Spinal cord (tissue), 10 donors: Measurements from ENCODE around the gene AEN. TPM values are rescaled to one million over a fixed set of nuclear protein-coding genes. Genes with fewer than 3 reads are reported as not detected.
"Not testable (repeated sequence)": the region's sequence is repeated elsewhere in the genome, so short reads cannot be mapped to it uniquely, and the experiment has no call there.

Experiments
- DNase-seq, 6 donors: peaks; one replicate each; pipeline versions ENCODE4 v3.0.0 to v3.0.0-alpha.2; 2013 to 2015; ENCODE audit warnings: low spot score in 6 of 6, low read depth in 4 of 6
- H3K27ac ChIP-seq: one replicate; pipeline ENCODE4 v1.5.1; 2013; ENCODE audit warnings: low read depth, low read length, control low read depth
- H3K27me3 ChIP-seq: one replicate; pipeline ENCODE4 v1.6.1; 2013; ENCODE audit warnings: low read length; ENCODE audit not compliant: control insufficient read depth, insufficient read depth
- H3K36me3 ChIP-seq: one replicate; pipeline ENCODE4 v1.6.1; 2013; ENCODE audit warnings: low read length; ENCODE audit not compliant: control insufficient read depth, insufficient read depth
- H3K4me1 ChIP-seq: one replicate; pipeline ENCODE4 v1.6.1; 2013; ENCODE audit warnings: low read length; ENCODE audit not compliant: control insufficient read depth, insufficient read depth
- H3K4me3 ChIP-seq: one replicate; pipeline ENCODE4 v1.5.1; 2013; ENCODE audit warnings: low read depth, low read length, control low read depth
- H3K9me3 ChIP-seq: one replicate; pipeline ENCODE4 v1.6.1; 2013; ENCODE audit warnings: low read length; ENCODE audit not compliant: control insufficient read depth, insufficient read depth
- WGBS: methylation state at CpG from one replicate; pipeline ENCODE4 v1.1.5; 2013; ENCODE audit warnings: missing lambda C conversion rate; ENCODE audit not compliant: insufficient coverage; 5-methylcytosine and 5-hydroxymethylcytosine counted together
- polyA plus RNA-seq, 2 donors: library from polyadenylated mRNA; unstranded; fragments of 120-200 nt; gene quantifications; one replicate each; pipeline ENCODE4 v1.2.1, GENCODE V29; 2013; ENCODE audit not compliant: insufficient read length in 2 of 2
- total RNA-seq, 2 donors: library from RNA; depleted of rRNA in 1 of 2; stranded (reverse); fragments of 120-200 nt in 1 of 2; fragments of >200 nt in 1 of 2; gene quantifications; one replicate each; pipeline versions ENCODE4 v1.2.3 to v1.2.4, GENCODE V29; 2013 to 2014
- donor health status: healthy.

The AEN gene
- total and polyA plus RNA-seq, 4 donors = 7.0 to 10.1 (median 7.8) TPM

DNA sequence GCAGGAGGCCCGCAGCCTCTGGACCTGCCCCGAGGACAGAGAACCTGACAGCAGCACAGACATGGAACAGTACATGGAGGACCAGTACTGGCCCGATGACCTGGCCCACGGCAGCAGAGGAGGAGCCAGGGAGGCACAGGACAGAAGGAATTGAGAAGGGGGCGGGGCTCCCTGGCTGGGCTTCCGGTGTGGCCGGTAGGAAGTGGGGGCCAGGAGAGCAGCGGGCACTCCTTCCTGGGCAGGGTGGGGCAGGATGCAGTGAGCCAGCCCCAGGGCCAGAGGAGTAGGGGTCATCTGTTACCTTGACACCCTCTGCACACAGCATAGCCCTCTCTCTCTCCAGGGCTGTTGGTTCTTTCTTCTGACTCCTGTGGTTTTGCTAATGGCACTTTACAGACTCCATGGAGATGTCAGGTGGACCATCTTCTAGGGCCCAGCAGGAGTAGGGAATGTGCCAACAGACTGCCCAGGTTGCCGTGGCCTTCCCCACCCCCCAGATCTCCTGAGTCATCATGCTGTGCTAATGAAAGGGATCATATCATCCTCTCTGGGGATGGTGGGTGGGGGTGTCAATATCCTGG lies 9.1 kb downstream of the AEN start:
- H3K4me3 ChIP-seq = no peak overlapping the region
- H3K9me3 ChIP-seq = no peaks in the 10 kb centered on the region
- peaks cover 47% of the 10 kb centered on the region for H3K36me3 ChIP-seq
- H3K4me1 ChIP-seq = no peaks in the 10 kb centered on the region
- no peak for DNase-seq
- 77% methylated on average over 8 of the region's 9 CpGs for WGBS
- no peak overlapping the region for H3K27ac ChIP-seq
- no peaks in the 10 kb centered on the region for H3K27me3 ChIP-seq

DNA sequence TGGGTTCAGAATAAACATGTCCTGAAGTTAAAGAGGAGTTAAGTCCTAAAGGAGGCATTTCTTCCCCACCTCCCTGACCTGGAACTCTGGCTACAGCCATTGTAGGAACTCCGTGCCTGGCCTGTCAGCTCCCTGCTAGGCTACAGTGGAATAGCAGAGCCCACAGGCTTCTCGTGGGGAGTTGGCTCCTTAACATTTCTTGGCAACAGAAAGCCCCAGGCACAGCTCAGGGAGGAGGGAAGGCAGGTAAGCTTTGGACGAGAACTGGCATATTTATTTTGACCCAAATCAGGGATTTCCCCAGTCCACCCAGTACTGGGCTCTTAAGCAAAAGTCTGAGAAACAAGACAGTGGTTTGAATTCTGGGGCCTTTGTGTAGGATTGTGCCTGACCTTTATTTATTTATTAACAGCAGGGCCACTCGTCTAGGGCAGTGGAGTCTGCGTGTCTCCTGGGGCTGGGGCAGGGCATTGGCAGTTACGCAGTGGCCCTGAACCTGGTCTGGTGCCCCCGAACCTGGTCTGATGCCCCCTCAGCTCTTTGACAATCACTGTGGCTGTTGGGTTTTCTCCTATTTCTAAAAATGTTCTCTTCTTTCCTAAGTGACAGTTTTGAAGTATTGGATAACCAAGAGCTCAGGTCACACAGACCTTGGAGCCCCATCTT lies 9.8 kb downstream of the AEN start:
- Histone ChIP-seq H3K4me3 (no peak overlapping the region), H3K27me3 (no peaks in the 10 kb centered on the region), H3K36me3 (peaks cover 47% of the 10 kb centered on the region), H3K9me3 (no peaks in the 10 kb centered on the region), H3K4me1 (no peaks in the 10 kb centered on the region), H3K27ac (no peak overlapping the region)
- 88% methylated on average over 5 of the region's 7 CpGs for WGBS
- no peak for DNase-seq

DNA sequence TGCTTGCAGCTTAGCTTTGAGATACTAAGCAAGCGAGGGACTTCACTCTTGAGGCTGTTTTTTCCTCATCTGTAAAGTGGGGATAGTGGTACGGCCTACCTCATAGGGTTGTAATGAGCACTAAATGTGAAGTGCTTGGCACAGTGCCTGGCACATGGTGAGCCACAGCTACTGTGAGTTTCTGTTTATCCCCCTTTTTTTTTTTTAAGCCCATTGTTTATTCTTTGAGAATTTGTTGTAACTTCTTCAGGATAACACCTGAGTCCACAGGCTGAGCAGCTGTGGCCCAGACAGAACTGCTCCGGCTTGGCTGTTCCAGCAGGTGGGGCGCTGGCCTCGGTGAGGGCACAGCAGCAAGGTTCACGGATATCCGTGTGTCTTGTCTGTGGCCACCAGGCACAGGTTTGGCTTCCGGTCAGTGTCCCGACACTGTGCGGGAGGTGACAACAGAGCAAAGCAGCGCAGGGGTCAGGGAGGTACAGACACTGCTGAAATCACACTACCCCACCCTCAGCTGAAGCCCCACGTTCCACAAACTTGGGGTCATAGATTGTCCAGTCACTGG lies 10.4 kb downstream of the AEN start:
- Histone ChIP-seq H3K36me3 (peaks cover 41% of the 10 kb centered on the region), H3K9me3 (no peaks in the 10 kb centered on the region), H3K27ac (no peak overlapping the region), H3K27me3 (no peaks in the 10 kb centered on the region), H3K4me1 (no peaks in the 10 kb centered on the region), H3K4me3 (no peak overlapping the region)
- 88% methylated on average over 11 of the region's 12 CpGs for WGBS
- no peak for DNase-seq

DNA sequence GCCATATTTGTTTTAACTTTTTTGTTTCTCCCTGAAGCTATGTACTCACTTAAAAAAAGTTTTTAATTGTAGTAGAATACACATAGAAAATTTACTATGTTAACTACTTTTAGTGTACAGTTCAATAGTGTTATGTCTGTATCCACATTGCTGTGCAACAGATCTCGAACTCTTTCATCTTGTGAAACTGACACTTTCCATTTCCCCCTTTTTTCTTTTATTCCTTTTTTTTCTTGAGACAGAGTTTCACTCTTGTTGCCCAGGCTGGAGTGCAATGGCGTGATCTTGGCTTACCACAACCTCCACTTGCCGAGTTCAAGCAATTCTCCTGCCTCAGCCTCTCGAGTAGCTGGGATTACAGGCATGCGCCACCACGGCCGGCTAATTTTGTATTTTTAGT lies 11.7 kb downstream of the AEN start:
- not testable (repeated sequence) for H3K27me3 ChIP-seq, H3K4me3 ChIP-seq, DNase-seq, H3K4me1 ChIP-seq, H3K9me3 ChIP-seq, H3K27ac ChIP-seq
- peaks cover 40% of the 10 kb centered on the region for H3K36me3 ChIP-seq
- 100% methylated on average over 1 of the region's 7 CpGs for whole genome bisulfite sequencing

DNA sequence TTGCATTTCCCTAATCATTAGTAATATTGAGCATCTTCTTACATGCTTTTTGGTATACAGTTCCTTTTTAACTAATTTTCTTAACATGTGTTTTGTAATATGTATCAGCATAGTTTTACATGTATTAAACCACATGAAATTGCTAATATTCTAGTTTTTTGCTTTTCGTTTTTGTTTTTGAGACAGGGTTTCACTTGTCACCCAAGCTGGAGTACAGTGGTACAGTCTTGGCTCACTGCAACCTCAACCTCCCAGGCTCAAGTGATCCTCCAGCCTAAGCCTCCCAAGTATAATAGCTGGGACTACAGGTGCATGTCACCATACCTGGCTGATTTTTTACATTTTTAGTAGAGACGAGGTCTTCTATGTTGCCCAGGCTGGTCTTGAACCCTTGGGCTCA lies 13.3 kb downstream of the AEN start:
- Histone ChIP-seq H3K36me3 (peaks cover 27% of the 10 kb centered on the region), H3K9me3 (no peaks in the 10 kb centered on the region), H3K27ac (no peak overlapping the region), H3K27me3 (no peaks in the 10 kb centered on the region), H3K4me1 (peaks cover 15% of the 10 kb centered on the region), H3K4me3 (no peak overlapping the region)
- DNase-seq = no peak
- 84% methylated on average over 2 of the region's 2 CpGs for WGBS

DNA sequence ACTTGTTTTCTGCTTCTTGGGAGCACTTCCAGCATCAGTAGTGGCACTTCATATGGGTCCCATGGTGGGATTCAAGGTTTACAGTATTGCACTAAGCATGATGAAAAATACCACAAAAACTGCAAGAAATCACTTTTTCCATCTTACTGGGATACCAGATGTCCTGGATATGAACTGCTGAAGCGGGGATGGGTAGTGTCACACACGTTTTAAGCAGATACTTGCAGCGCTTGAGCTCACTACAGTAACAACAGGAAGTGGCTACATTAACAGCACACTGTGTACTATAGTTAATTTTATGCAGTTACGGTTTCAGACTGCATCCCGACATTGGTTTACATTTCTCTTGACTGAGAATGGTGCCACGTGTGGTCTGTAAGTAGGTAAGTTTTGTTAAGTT lies 14.2 kb downstream of the AEN start:
- no peak overlapping the region for H3K4me3 ChIP-seq
- no peaks in the 10 kb centered on the region for H3K27me3 ChIP-seq
- H3K36me3 ChIP-seq = peaks cover 19% of the 10 kb centered on the region
- H3K27ac ChIP-seq = no peak overlapping the region
- DNase-seq = peak in 1 of 6 donors; percentile 41
- H3K9me3 ChIP-seq = no peaks in the 10 kb centered on the region
- no CpG with 5 or more reads among the region's 6 CpGs for WGBS
- H3K4me1 ChIP-seq = peaks cover 16% of the 10 kb centered on the region

DNA sequence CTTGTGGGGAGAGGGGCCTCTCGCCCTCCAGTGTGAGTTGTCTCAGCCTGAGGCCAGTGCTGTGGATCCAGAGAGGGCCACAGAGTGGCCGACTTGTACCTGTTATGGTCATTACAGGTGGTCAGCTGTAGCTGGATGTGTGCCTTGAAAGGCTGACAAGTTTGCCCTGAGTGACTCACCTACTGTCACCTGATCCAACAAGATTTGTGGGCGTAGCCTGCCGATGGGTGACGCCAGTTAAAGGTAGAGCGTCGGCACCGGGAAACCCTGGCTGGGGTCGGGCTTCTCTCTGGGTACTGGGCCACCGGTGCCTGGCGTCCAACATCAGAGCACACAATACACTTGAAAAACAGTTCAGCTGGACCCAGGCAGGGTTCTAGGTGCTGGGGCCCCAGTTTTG lies 14.9 kb downstream of the AEN start:
- no peak overlapping the region for H3K27ac ChIP-seq
- H3K27me3 ChIP-seq = no peaks in the 10 kb centered on the region
- H3K4me3 ChIP-seq = no peak overlapping the region
- peaks cover 13% of the 10 kb centered on the region for H3K36me3 ChIP-seq
- no peaks in the 10 kb centered on the region for H3K9me3 ChIP-seq
- WGBS = 84% methylated on average over 8 of the region's 11 CpGs
- H3K4me1 ChIP-seq = peaks cover 16% of the 10 kb centered on the region
- DNase-seq = no peak

DNA sequence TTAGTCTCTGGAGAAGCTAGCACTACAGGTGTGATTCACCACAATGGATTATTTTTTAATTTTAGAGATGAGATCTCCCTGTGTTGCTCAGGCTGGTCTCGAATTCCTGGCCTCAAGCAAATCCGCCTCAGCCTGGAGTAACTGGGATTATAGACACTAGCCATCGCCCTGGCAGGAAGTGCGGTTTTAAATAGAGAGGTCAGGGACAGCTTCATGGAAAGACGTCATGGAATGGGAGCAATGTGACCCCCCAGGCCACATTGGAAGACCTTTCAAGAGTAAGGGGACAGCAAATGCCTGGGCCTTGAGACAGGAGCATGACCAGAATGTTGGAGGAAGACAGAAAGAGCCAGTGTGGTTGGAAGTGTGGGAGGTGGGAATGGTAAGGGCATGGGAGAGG lies 15.5 kb downstream of the AEN start:
- Histone ChIP-seq H3K4me1 (peaks cover 16% of the 10 kb centered on the region), H3K27ac (no peak overlapping the region), H3K4me3 (no peak overlapping the region), H3K9me3 (no peaks in the 10 kb centered on the region), H3K36me3 (peaks cover 7% of the 10 kb centered on the region), H3K27me3 (no peaks in the 10 kb centered on the region)
- WGBS = 92% methylated on average over 5 of the region's 5 CpGs
- no peak for DNase-seq

DNA sequence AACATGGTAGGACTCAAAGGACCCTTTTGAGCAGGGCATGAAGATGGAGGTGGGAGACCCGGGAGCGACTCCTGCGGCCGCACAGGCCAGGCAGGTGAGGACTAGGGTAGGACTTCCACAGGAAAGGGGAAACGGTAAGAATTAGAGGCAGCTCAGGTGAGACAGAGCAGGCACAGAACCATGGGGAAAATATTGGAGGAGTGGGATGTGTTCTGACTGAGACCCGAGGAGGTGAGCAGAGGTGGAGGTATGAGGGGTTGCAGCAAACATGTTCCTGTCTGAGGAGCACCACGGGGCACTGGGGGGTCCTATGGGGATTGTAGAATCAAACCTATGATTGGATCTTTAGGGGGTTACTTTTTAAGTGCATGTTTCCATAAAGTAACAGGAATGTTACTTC lies 16.3 kb downstream of the AEN start:
- 90% methylated on average over 6 of the region's 7 CpGs for WGBS
- H3K4me1 ChIP-seq = peaks cover 16% of the 10 kb centered on the region
- no peak for DNase-seq
- H3K4me3 ChIP-seq = no peak overlapping the region
- no peak overlapping the region for H3K27ac ChIP-seq
- H3K27me3 ChIP-seq = no peaks in the 10 kb centered on the region
- no peaks in the 10 kb centered on the region for H3K9me3 ChIP-seq
- peaks cover 4% of the 10 kb centered on the region for H3K36me3 ChIP-seq
